ENCODE data around the gene IL21R. TPM values are rescaled to one million over a fixed set of nuclear protein-coding genes. Genes with fewer than 3 reads are reported as not detected.
"Not testable (repeated sequence)": the region's sequence is repeated elsewhere in the genome, so short reads cannot be mapped to it uniquely, and the experiment has no call there.

Gene IL21R
- total and polyA plus RNA-seq, 12 donors = 0.08 to 2.6 (median 0.42) TPM; not detected in 1

- no peak for DNase-seq
- H3K27ac ChIP-seq = no peak overlapping the region
- intact Hi-C loops (cut with DNase I) = no loop called here
- no peaks in the 10 kb centered on the region for H3K36me3 ChIP-seq (replicated peaks in 1 of 2)
- 59 to 82% (median 66%) methylated on average over 1 of the region's 1 CpG for WGBS, 4 donors
- no peaks in the 10 kb centered on the region for H3K27me3 ChIP-seq
- TF ChIP-seq CTCF (IDR thresholded peaks at IDR 0.05) (no peak), POLR2A (IDR thresholded peaks at IDR 0.05) (no peak)
- no peak overlapping the region for H3K4me3 ChIP-seq
- no peaks in the 10 kb centered on the region for H3K9me3 ChIP-seq (replicated peaks in 1 of 3)
- H3K4me1 ChIP-seq (replicated peaks in 1 of 2) = no peaks in the 10 kb centered on the region
Measured at GRCh38 chr16:27392671-27393070, 9.3 kb upstream of the IL21R start.

DNA sequence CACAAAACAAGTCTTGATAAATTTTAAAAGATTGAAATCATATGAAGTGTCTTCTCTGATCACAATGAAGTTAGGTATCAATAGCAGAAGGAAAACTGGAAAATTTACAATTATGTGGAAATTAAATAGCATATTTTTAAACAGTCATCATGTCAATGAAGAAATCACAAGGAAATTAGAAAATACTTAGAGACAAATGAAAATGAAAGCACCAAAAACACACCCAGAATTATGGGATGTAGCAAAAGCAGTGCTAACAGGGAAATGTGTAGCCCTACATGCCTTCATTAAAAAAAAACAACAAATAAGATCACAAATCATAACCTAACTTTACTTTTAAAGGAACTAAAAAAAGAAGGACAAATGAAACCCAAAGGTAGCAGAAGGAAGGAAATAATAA, 7.5 kb upstream of the IL21R start:
- TF ChIP-seq CTCF (IDR thresholded peaks at IDR 0.05) (no peak), POLR2A (IDR thresholded peaks at IDR 0.05) (no peak)
- Histone ChIP-seq H3K27ac (no peak overlapping the region), H3K4me3 (no peak overlapping the region), H3K27me3 (no peaks in the 10 kb centered on the region), H3K9me3 (replicated peaks in 1 of 3) (no peaks in the 10 kb centered on the region), H3K4me1 (replicated peaks in 1 of 2) (no peaks in the 10 kb centered on the region), H3K36me3 (replicated peaks in 1 of 2) (no peaks in the 10 kb centered on the region)
- intact Hi-C loops (cut with DNase I) = no loop called here
- DNase-seq = no peak

GRCh38 chr16:27398341-27398893, 3.6 kb upstream of the IL21R start:
- H3K4me3 ChIP-seq; H3K9me3 ChIP-seq (replicated peaks in 1 of 3); H3K27me3 ChIP-seq; DNase-seq; H3K27ac ChIP-seq; H3K36me3 ChIP-seq (replicated peaks in 1 of 2); intact Hi-C loops (cut with DNase I): not testable (repeated sequence)
- H3K4me1 ChIP-seq (replicated peaks in 1 of 2) = peaks cover 0 to 10% of the 10 kb centered on the region in 2 donors
- 77 to 86% (median 85%) methylated on average over 15 of the region's 15 CpGs for whole genome bisulfite sequencing, 4 donors

DNA sequence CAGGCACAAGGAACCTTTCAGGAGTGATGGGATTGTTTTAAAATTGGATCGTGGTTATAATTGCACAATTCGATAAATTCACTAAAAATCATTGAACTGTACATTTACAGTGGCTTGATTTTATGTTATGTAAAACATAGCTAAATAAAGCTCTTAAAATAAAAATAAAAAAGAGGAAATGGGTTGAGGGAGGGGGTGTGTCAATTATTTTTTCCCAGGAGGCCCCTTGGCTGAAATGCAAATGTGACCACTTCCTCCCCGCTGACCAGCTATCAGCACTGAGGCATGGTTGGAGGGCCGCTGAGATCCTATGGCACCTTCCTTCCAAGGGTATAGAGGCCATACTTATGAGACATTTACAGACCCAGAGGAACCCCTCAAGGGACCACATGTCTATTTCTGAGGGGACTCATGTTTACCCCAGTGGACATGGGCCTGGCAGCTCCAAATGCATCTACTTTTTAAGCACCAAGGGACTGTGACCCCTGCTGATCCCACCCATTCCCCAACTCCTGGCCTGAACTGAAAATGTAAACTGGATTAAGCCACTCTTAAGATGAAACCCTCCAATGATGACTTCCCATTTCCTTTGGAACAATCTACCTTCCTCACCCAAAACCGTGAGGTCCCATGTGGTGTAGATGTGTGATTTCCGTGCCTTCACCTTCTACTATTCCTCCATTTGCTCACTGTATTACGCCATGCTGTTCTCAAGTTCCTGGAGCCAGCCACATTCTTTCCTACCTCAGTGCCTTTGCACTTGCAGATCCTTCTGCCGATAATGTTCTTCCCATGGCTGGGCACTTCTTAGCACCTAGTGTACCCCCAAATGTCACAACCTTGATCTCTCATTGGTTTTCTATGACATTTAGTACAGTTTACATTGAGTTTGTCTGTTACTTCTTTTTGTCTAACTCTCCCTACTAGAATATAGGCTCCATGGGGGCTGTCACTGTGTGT, 2.8 kb upstream of the IL21R start:
- H3K27ac ChIP-seq = no peak overlapping the region
- H3K4me1 ChIP-seq (replicated peaks in 1 of 2) = peaks cover 0 to 10% of the 10 kb centered on the region in 2 donors
- no peaks in the 10 kb centered on the region for H3K9me3 ChIP-seq (replicated peaks in 1 of 3)
- 82 to 85% (median 84%) methylated on average over 8 of the region's 8 CpGs for WGBS, 4 donors
- no peaks in the 10 kb centered on the region for H3K27me3 ChIP-seq
- no peak for DNase-seq
- no peaks in the 10 kb centered on the region for H3K36me3 ChIP-seq (replicated peaks in 1 of 2)
- intact Hi-C loops (cut with DNase I) = no loop called here
- no peak overlapping the region for H3K4me3 ChIP-seq
- no peak for TF ChIP-seq POLR2A (IDR thresholded peaks at IDR 0.05)
- TF ChIP-seq CTCF (IDR thresholded peaks at IDR 0.05) = no peak

Data from adrenal gland (tissue), 12 donors.